Measurements from ENCODE around the gene TBC1D17.

GRCh38 chr19:49836176-49837008 lies 41.1 kb upstream of the TBC1D17 start:
- TF ChIP-seq POLR2A (IDR thresholded peaks at IDR 0.05; ENCODE audit: low read length) = no peak
- TF ChIP-seq GATA1 (IDR thresholded peaks at IDR 0.05; ENCODE audit: low read depth, low read length) = no peak

Data from erythroblast (primary cell).